Measurements from ENCODE around the gene PCYT2. TPM values are rescaled to one million over a fixed set of nuclear protein-coding genes. Genes with fewer than 3 reads are reported as not detected.
A peak's percentile ranks its signal among the peaks of the same experiment; 100 is the strongest.

Gene PCYT2
- total and polyA plus RNA-seq, 10 of the 15 experiments (the other 5 are each of a cell fraction or from before 2014, with no cell fraction given), result 0.63 to 72.0 (median 45.0) TPM

DNA sequence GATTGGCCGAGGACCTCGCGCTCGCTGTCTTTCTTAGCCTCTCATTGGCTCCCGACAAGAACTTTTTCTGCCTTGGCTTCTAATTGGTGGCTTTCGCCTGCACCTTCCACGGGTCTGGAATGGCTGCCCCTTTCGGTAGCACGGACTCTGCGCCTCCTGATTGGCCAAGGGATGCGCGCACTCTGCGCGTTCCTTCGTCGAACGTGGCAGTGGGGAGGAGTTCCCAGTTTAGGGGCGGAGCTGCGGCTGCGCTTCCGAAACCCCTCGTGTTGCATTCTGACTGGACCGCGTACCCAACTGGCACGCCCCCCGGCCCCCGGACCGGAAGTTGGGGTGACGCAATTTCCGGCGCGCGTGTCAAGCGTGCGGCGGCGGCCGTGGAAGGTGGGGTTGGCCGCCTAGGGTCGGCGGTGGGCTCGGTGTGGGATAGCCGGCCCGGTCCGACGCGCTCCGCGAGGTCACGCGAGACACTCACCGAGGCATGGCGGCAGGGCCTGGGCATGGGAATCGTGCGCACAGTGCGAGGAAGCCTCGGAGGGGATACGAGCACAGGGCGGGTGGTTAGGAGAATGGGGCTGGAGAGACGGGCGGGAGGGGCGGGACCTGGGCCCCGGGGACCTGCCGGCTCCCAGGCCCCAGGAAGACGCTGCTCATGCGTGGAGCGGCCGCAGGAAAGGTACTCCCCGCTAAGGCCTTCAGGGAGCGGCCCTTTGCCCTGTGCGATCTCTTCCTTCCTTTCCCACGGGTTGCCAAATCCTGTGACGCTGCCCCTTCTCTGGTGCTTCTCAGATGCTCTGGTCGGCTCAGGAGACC, 50.2 kb downstream of the PCYT2 start (continued):
- TF ChIP-seq, protein P1, sequence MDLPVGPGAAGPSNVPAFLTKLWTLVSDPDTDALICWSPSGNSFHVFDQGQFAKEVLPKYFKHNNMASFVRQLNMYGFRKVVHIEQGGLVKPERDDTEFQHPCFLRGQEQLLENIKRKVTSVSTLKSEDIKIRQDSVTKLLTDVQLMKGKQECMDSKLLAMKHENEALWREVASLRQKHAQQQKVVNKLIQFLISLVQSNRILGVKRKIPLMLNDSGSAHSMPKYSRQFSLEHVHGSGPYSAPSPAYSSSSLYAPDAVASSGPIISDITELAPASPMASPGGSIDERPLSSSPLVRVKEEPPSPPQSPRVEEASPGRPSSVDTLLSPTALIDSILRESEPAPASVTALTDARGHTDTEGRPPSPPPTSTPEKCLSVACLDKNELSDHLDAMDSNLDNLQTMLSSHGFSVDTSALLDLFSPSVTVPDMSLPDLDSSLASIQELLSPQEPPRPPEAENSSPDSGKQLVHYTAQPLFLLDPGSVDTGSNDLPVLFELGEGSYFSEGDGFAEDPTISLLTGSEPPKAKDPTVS (IDR thresholded peaks at IDR 0.05; ENCODE audit: low read depth, low read length), result no peak
- TF ChIP-seq CREM (IDR thresholded peaks at IDR 0.05; ENCODE audit: low read depth), result peak; percentile 93
- TF ChIP-seq ZNF24 (IDR thresholded peaks at IDR 0.05), result no peak
- TF ChIP-seq ASH2L (IDR thresholded peaks at IDR 0.05; ENCODE audit: borderline replicate concordance, low read depth), result no peak; the same call in 1 of the 2 replicates
- TF ChIP-seq, protein P2, sequence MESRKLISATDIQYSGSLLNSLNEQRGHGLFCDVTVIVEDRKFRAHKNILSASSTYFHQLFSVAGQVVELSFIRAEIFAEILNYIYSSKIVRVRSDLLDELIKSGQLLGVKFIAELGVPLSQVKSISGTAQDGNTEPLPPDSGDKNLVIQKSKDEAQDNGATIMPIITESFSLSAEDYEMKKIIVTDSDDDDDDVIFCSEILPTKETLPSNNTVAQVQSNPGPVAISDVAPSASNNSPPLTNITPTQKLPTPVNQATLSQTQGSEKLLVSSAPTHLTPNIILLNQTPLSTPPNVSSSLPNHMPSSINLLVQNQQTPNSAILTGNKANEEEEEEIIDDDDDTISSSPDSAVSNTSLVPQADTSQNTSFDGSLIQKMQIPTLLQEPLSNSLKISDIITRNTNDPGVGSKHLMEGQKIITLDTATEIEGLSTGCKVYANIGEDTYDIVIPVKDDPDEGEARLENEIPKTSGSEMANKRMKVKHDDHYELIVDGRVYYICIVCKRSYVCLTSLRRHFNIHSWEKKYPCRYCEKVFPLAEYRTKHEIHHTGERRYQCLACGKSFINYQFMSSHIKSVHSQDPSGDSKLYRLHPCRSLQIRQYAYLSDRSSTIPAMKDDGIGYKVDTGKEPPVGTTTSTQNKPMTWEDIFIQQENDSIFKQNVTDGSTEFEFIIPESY (IDR thresholded peaks at IDR 0.05), result no peak
- TF ChIP-seq, protein P3, sequence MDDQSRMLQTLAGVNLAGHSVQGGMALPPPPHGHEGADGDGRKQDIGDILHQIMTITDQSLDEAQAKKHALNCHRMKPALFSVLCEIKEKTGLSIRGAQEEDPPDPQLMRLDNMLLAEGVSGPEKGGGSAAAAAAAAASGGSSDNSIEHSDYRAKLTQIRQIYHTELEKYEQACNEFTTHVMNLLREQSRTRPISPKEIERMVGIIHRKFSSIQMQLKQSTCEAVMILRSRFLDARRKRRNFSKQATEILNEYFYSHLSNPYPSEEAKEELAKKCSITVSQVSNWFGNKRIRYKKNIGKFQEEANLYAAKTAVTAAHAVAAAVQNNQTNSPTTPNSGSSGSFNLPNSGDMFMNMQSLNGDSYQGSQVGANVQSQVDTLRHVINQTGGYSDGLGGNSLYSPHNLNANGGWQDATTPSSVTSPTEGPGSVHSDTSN (IDR thresholded peaks at IDR 0.05; ENCODE audit: insufficient replicate concordance, low read depth, low read length), result peak; percentile 93
- no peak for TF ChIP-seq STAT3 (IDR thresholded peaks at IDR 0.05; ENCODE audit: low read depth, low read length)
- TF ChIP-seq, protein P4, sequence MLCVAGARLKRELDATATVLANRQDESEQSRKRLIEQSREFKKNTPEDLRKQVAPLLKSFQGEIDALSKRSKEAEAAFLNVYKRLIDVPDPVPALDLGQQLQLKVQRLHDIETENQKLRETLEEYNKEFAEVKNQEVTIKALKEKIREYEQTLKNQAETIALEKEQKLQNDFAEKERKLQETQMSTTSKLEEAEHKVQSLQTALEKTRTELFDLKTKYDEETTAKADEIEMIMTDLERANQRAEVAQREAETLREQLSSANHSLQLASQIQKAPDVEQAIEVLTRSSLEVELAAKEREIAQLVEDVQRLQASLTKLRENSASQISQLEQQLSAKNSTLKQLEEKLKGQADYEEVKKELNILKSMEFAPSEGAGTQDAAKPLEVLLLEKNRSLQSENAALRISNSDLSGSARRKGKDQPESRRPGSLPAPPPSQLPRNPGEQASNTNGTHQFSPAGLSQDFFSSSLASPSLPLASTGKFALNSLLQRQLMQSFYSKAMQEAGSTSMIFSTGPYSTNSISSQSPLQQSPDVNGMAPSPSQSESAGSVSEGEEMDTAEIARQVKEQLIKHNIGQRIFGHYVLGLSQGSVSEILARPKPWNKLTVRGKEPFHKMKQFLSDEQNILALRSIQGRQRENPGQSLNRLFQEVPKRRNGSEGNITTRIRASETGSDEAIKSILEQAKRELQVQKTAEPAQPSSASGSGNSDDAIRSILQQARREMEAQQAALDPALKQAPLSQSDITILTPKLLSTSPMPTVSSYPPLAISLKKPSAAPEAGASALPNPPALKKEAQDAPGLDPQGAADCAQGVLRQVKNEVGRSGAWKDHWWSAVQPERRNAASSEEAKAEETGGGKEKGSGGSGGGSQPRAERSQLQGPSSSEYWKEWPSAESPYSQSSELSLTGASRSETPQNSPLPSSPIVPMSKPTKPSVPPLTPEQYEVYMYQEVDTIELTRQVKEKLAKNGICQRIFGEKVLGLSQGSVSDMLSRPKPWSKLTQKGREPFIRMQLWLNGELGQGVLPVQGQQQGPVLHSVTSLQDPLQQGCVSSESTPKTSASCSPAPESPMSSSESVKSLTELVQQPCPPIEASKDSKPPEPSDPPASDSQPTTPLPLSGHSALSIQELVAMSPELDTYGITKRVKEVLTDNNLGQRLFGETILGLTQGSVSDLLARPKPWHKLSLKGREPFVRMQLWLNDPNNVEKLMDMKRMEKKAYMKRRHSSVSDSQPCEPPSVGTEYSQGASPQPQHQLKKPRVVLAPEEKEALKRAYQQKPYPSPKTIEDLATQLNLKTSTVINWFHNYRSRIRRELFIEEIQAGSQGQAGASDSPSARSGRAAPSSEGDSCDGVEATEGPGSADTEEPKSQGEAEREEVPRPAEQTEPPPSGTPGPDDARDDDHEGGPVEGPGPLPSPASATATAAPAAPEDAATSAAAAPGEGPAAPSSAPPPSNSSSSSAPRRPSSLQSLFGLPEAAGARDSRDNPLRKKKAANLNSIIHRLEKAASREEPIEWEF (IDR thresholded peaks at IDR 0.05; ENCODE audit: insufficient replicate concordance, low read depth, low read length), result no peak
- TF ChIP-seq DPF2 (IDR thresholded peaks at IDR 0.05), result peak; percentile 40; the same call in 1 of the 2 replicates
- TF ChIP-seq, protein P5, sequence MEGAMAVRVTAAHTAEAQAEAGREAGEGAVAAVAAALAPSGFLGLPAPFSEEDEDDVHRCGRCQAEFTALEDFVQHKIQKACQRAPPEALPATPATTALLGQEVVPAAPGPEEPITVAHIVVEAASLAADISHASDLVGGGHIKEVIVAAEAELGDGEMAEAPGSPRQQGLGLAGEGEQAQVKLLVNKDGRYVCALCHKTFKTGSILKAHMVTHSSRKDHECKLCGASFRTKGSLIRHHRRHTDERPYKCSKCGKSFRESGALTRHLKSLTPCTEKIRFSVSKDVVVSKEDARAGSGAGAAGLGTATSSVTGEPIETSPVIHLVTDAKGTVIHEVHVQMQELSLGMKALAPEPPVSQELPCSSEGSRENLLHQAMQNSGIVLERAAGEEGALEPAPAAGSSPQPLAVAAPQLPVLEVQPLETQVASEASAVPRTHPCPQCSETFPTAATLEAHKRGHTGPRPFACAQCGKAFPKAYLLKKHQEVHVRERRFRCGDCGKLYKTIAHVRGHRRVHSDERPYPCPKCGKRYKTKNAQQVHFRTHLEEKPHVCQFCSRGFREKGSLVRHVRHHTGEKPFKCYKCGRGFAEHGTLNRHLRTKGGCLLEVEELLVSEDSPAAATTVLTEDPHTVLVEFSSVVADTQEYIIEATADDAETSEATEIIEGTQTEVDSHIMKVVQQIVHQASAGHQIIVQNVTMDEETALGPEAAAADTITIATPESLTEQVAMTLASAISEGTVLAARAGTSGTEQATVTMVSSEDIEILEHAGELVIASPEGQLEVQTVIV (IDR thresholded peaks at IDR 0.05; ENCODE audit: borderline replicate concordance, partially characterized antibody), result peak; percentile 85
- no peak for TF ChIP-seq ZNF274 (IDR thresholded peaks at IDR 0.05; ENCODE audit: insufficient read depth, insufficient read length)
- peak; percentile 93 for TF ChIP-seq MEF2B (IDR thresholded peaks at IDR 0.05; ENCODE audit: partially characterized antibody, poor library complexity, severe bottlenecking)
- peak; percentile 93 for TF ChIP-seq CREB1 (IDR thresholded peaks at IDR 0.05; ENCODE audit: low read depth)
- TF ChIP-seq BRCA1 (IDR thresholded peaks at IDR 0.05; ENCODE audit: low read depth, low read length), result no peak
- no peak for TF ChIP-seq BMI1 (IDR thresholded peaks at IDR 0.05; ENCODE audit: borderline replicate concordance)
- TF ChIP-seq RELA (IDR thresholded peaks at IDR 0.05; ENCODE audit: borderline replicate concordance, partially characterized antibody), result peak; percentile 25
- no peak for TF ChIP-seq WRNIP1 (IDR thresholded peaks at IDR 0.05; ENCODE audit: borderline replicate concordance, low read depth, low read length)

All from GM12878 (cell line).